DMS153 treated with DMSO at 0.1 percent for 48 hours (cell line): Measurements from ENCODE around the gene MCC.

Experiments used
- DNase-seq: peaks from one replicate; lab custom pipeline; 2025; ENCODE audit not compliant: unreplicated experiment; lab: John Stamatoyannopoulos, UW

Gene MCC

GRCh38 chr5:113274836-113275414 lies 213.3 kb downstream of the MCC start:
- no peak for DNase-seq

- no peak for DNase-seq
Measured at GRCh38 chr5:113273948-113274347, 214.3 kb downstream of the MCC start.

GRCh38 chr5:113271745-113272454 lies 216.4 kb downstream of the MCC start:
- DNase-seq, result no peak

- DNase-seq, result no peak
Measured at GRCh38 chr5:113271015-113271414, 217.2 kb downstream of the MCC start.

GRCh38 chr5:113270086-113270485 lies 218.2 kb downstream of the MCC start:
- no peak for DNase-seq

GRCh38 chr5:113269023-113269997 lies 218.9 kb downstream of the MCC start:
- no peak for DNase-seq

GRCh38 chr5:113268232-113268631 lies 220.0 kb downstream of the MCC start:
- DNase-seq, result no peak

- no peak for DNase-seq
Measured at GRCh38 chr5:113267361-113267900, 220.8 kb downstream of the MCC start.

- no peak for DNase-seq
Measured at GRCh38 chr5:113266913-113267227, 221.4 kb downstream of the MCC start.

GRCh38 chr5:113266227-113266912 lies 221.9 kb downstream of the MCC start:
- DNase-seq, result no peak

- no peak for DNase-seq
Measured at GRCh38 chr5:113265190-113265589, 223.1 kb downstream of the MCC start.

- DNase-seq, result no peak
Measured at GRCh38 chr5:113264046-113264445, 224.2 kb downstream of the MCC start.

- DNase-seq, result no peak
Measured at GRCh38 chr5:113263545-113263944, 224.7 kb downstream of the MCC start.

- DNase-seq, result no peak
Measured at GRCh38 chr5:113262674-113263073, 225.6 kb downstream of the MCC start.

GRCh38 chr5:113259034-113259433 lies 229.2 kb downstream of the MCC start:
- DNase-seq, result no peak

- no peak for DNase-seq
Measured at GRCh38 chr5:113257545-113257944, 230.7 kb downstream of the MCC start.

- DNase-seq, result no peak
Measured at GRCh38 chr5:113256671-113257452, 231.4 kb downstream of the MCC start.

GRCh38 chr5:113255579-113256386 lies 232.5 kb downstream of the MCC start:
- DNase-seq, result no peak

- no peak for DNase-seq
Measured at GRCh38 chr5:113255105-113255504, 233.1 kb downstream of the MCC start.
